Fibroblast of lung (primary cell): ENCODE measurements around the gene NIP7. TPM values are rescaled to one million over a fixed set of nuclear protein-coding genes. Genes with fewer than 3 reads are reported as not detected.

Experiments used
- DNase-seq, 2 donors: peaks; one replicate each; pipeline versions ENCODE4 v3.0.0 to v3.0.0-alpha.2; 2010; ENCODE audit warnings: low read depth in 2 of 2
- H2AFZ ChIP-seq: 2 replicates; pipeline ENCODE4 v1.5.1; 2012; ENCODE audit warnings: low read length, control low read depth, inconsistent platforms
- H3K27ac ChIP-seq: 2 replicates; pipeline ENCODE4 v1.5.1; 2011; ENCODE audit warnings: low read length, control low read depth; ENCODE audit not compliant: insufficient read depth
- H3K27me3 ChIP-seq: 2 replicates; pipeline ENCODE4 v1.5.1; 2011; ENCODE audit warnings: mild to moderate bottlenecking, low read length; ENCODE audit not compliant: control insufficient read depth, insufficient read depth
- H3K36me3 ChIP-seq: 2 replicates; pipeline ENCODE4 v1.5.1; 2011; ENCODE audit warnings: low read length; ENCODE audit not compliant: control insufficient read depth, insufficient read depth
- H3K4me1 ChIP-seq: 2 replicates; pipeline ENCODE4 v1.5.1; 2011; ENCODE audit warnings: low read length; ENCODE audit not compliant: control insufficient read depth, insufficient read depth; ENCODE audit errors: extremely low read depth
- H3K4me2 ChIP-seq: 2 replicates; pipeline ENCODE4 v1.5.1; 2011; ENCODE audit warnings: low read length, control low read depth; ENCODE audit not compliant: insufficient read depth; ENCODE audit errors: extremely low read depth
- H3K4me3 ChIP-seq, 4 experiments: fragments of 200-600 bp in 1 of 4; sonication (generic) in 1 of 4; replicated peaks in 1 of 4; 2 replicates each; pipeline ENCODE4 v1.5.1; 2011 to 2016; ENCODE audit warnings: low read length in 4 of 4, low read depth in 3 of 4, mild to moderate bottlenecking in 3 of 4, control low read depth in 2 of 4, inconsistent platforms in 1 of 4, mixed read lengths in 1 of 4; ENCODE audit not compliant: insufficient read depth in 1 of 4; ENCODE audit errors: control extremely low read depth in 1 of 4
- H3K79me2 ChIP-seq: 2 replicates; pipeline ENCODE4 v1.5.1; 2012; ENCODE audit warnings: mild to moderate bottlenecking, low read length, inconsistent platforms; ENCODE audit not compliant: control insufficient read depth, insufficient read depth
- H3K9ac ChIP-seq: 2 replicates; pipeline ENCODE4 v1.5.1; 2011; ENCODE audit warnings: mild to moderate bottlenecking, low read length, control low read depth; ENCODE audit not compliant: insufficient read depth
- H3K9me3 ChIP-seq: 2 replicates; pipeline ENCODE4 v1.5.1; 2012; ENCODE audit warnings: low read depth, low read length; ENCODE audit not compliant: control insufficient read depth, insufficient read depth
- H4K20me1 ChIP-seq: 2 replicates; pipeline ENCODE4 v1.5.1; 2011; ENCODE audit warnings: low read length; ENCODE audit not compliant: control insufficient read depth, insufficient read depth; ENCODE audit errors: extremely low read depth
- CTCF ChIP-seq, 2 donors: IDR thresholded peaks in 1 of 2; conservative IDR thresholded peaks in 1 of 2; 1 replicate in 1 of 2; 2 replicates in 1 of 2; pipeline ENCODE4 v1.5.1; 2011 to 2012; ENCODE audit warnings: low read length in 2 of 2, control low read depth in 1 of 2, inconsistent platforms in 1 of 2, low read depth in 1 of 2, mild to moderate bottlenecking in 1 of 2
- EZH2 ChIP-seq: IDR thresholded peaks from 2 replicates; pipeline ENCODE4 v1.5.1; 2012; ENCODE audit warnings: low read length, control low read depth, mild to moderate bottlenecking; ENCODE audit errors: missing control alignments
- polyA plus RNA-seq, 2 donors: library from polyadenylated mRNA; depleted of rRNA in 1 of 2; stranded (reverse) in 1 of 2; unstranded in 1 of 2; fragments of >200 nt; gene quantifications; 2 replicates each; pipeline ENCODE4 v1.2.1, GENCODE V29; 2011 to 2012; ENCODE audit warnings: missing spikeins in 1 of 2
- total RNA-seq: library from RNA; depleted of rRNA; stranded (reverse); fragments of >200 nt; gene quantifications from 2 replicates; pipeline ENCODE4 v1.2.1, GENCODE V29; 2014

NIP7 gene
- total and polyA plus RNA-seq, 2 donors (not counting 1 experiment from before 2014, with no cell fraction given) = 13.3 to 20.0 TPM

- Histone ChIP-seq H3K4me1 (peaks cover 4% of the 10 kb centered on the region), H3K9me3 (no peaks in the 10 kb centered on the region), H3K27me3 (no peaks in the 10 kb centered on the region), H4K20me1 (no peaks in the 10 kb centered on the region), H3K79me2 (peaks cover 24% of the 10 kb centered on the region), H3K36me3 (peaks cover 5% of the 10 kb centered on the region), H3K4me2 (no peak overlapping the region), H3K4me3 (no peak overlapping the region), H3K27ac (no peak overlapping the region), H3K9ac (no peak overlapping the region), H2AFZ (no peak overlapping the region)
- no peak for DNase-seq
- TF ChIP-seq CTCF (conservative IDR thresholded peaks at IDR 0.05 in 1 of 2, IDR thresholded peaks at IDR 0.05 in 1 of 2; ENCODE audit: low read depth in 1 of 2, low read length in 2 of 2) (no peak), EZH2 (no peak)
These were observed 4.6 kb downstream of the NIP7 start for GRCh38 chr16:69344171-69344570.

GRCh38 chr16:69345923-69346322 is 6.4 kb downstream of the NIP7 start:
- no peaks in the 10 kb centered on the region for H3K27me3 ChIP-seq
- no peak for DNase-seq

GRCh38 chr16:69346683-69347082 is 7.1 kb downstream of the NIP7 start:
- Histone ChIP-seq H3K9ac (no peak overlapping the region), H3K4me3 (no peak overlapping the region), H3K4me1 (no peaks in the 10 kb centered on the region), H3K4me2 (no peak overlapping the region), H2AFZ (no peak overlapping the region), H3K79me2 (peaks cover 3% of the 10 kb centered on the region), H3K9me3 (no peaks in the 10 kb centered on the region), H3K36me3 (peaks cover 9% of the 10 kb centered on the region), H4K20me1 (no peaks in the 10 kb centered on the region), H3K27ac (no peak overlapping the region), H3K27me3 (no peaks in the 10 kb centered on the region)
- no peak for TF ChIP-seq EZH2
- TF ChIP-seq CTCF (conservative IDR thresholded peaks at IDR 0.05 in 1 of 2, IDR thresholded peaks at IDR 0.05 in 1 of 2; ENCODE audit: low read depth in 1 of 2, low read length in 2 of 2) = no peak
- no peak for DNase-seq

More at GRCh38 chr16:69345923-69346322, 6.4 kb downstream of the NIP7 start:
- Histone ChIP-seq H3K4me1 (peaks cover 2% of the 10 kb centered on the region), H3K36me3 (peaks cover 9% of the 10 kb centered on the region), H3K27ac (no peak overlapping the region), H3K79me2 (peaks cover 11% of the 10 kb centered on the region), H3K4me2 (no peak overlapping the region), H4K20me1 (no peaks in the 10 kb centered on the region), H2AFZ (no peak overlapping the region), H3K9me3 (no peaks in the 10 kb centered on the region), H3K9ac (no peak overlapping the region), H3K4me3 (no peak overlapping the region)
- TF ChIP-seq CTCF (conservative IDR thresholded peaks at IDR 0.05 in 1 of 2, IDR thresholded peaks at IDR 0.05 in 1 of 2; ENCODE audit: low read depth in 1 of 2, low read length in 2 of 2) = no peak
